Stimulated activated CD4-positive, alpha-beta T cell treated with anti-CD3 and anti-CD28 coated beads, Interleukin-4, amount 100 ng/mL, for 48 hours (primary cell): ENCODE results near the gene UNC79.
"Not testable (repeated sequence)": the region's sequence is repeated elsewhere in the genome, so short reads cannot be mapped to it uniquely, and the experiment has no call there.

ENCODE experiments used
- DNase-seq, 2 donors: peaks; one replicate each; pipeline ENCODE4 v3.0.0-alpha.2; 2020; ENCODE audit warnings: low read depth in 2 of 2

Gene UNC79

DNA sequence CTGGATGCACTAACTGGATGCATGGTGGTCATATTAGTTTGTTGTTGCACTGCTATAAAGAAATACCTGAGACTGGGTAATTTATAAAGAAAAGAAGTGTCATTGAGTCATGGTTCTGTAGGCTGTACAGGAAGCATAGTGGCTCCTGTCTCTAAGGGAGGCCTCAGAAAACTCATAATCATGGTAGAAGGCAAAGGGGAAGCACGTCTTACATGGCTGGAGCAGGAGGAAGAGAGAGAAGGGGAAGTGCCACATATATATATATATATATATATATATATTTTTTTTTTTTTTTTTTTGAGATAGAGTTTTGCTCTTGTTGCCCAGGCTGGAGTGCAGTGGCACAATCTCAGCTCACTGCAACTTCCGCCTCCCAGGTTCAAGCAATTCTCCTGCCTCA, 62.9 kb downstream of the UNC79 start:
- not testable (repeated sequence) for DNase-seq

DNA sequence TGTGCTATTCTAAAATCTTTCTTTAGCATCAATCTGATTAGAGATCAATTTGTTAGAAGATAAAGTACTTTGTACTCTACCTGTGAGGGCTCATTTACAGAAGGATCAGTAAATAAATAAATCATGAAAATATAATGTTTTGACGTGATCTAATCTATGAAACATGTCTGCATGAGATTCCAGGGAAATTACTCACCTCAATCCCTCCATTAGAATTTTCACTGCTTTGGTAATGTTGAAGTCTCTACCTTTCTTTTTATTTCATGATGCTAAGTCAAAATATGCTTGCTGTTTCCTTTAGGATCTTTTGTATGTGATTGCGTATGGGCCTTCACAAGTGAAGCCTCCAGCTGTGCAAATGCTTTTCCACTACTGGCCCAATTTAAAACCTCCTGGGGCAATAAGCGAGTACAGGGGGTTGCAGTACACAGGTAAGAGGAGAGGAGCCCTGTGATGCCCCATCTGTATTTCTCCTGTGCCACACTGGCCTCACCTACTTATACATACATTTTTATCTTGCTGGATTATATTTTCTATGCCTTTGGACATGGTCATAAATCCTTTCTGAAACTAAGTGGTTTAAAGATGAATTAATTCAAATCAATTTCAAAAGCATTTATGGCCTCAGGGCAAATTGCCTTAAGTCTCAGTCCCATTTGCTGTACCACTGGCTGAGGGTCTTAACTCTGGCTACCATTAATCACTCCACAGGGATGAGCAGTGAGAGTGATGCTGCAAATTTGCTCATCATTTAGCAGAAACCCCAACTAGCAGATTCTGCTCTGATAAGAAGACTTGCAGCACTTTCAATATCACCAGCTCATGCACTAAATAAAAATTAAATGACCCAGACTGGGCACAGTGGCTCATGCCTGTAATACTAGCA, 66.4 kb downstream of the UNC79 start:
- no peak for DNase-seq

DNA sequence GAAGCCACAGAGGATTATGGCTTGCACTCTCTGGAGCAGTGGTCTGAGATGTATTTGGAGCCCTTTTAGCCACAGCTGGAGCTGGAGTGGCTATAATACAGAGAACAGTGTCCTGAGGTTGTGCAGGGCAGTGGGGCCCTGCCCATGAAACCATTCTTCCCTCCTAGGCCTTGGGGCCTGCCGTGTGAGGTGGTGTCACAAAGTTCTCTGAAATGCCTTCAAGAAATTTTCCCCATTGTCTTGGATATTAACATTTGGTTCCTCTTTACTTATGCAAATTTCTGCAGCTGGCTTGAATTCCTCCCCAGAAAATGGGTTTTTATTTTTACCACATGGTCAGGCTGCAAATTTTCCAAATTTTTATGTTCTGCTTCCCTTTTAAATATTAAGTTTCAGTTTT, 79.3 kb downstream of the UNC79 start:
- no peak for DNase-seq

DNA sequence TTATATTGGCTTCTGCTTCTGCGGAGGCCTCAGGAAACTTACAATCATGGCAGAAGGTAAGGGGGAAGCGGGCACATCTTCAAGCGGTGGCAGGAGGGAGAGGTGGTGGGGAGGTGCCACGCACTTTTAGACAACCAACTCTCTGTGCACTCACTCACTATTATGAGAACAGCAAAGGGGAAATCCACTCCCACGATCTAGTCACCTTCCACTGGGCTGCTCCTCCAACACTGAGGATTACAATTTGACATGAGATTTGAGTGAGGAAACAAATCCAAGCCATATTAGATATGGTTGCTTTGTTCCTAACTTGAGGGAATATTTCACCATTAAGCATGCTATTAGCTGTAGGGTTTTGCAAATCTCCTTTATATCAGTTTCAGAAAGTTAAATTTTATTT, 80.3 kb downstream of the UNC79 start:
- no peak for DNase-seq

DNA sequence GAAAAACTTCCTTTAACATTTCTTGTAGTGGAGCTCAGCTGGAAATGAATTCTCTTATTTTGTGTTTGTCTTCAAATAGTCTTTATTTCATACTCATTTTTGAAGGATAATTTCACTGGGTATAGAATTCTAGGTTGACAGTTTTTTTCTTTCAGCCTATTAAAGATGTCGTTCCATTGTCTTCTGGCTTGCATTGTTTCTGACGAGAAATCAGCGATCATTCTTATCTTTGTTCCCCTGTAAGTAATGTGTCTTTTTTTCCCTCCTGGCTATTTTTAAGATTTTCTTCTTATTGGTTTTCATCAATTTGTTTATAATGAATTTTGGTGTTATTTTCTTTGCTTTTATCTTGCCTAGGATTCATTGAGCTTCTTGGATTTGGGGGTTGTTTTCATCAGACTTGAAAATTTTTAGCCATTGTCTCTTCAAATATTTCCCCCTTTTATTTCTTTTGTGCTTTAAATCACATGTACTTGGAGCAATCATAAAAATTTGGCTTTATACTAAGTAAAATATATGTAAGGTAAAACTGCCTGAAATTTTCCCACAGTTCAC, 89.4 kb downstream of the UNC79 start:
- DNase-seq, result no peak

DNA sequence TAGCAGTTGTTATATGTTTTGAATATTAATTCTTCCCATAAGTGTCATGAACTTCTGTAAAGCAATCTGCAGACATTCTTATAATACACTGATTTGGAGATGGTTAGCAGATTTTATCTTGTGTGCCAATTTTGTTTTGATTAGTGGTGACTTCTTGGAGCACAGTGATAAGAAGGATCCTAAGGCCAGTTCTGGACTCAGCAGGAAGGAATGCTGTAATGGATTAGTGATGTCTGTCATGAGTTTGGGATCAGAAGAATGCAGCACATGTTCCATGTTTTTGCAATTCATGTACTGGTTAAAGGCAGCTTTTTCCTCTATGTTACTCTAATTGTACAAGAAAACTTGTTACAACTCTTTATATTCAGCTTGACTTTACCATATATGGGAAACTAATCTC, 91.5 kb downstream of the UNC79 start:
- DNase-seq, result no peak

DNA sequence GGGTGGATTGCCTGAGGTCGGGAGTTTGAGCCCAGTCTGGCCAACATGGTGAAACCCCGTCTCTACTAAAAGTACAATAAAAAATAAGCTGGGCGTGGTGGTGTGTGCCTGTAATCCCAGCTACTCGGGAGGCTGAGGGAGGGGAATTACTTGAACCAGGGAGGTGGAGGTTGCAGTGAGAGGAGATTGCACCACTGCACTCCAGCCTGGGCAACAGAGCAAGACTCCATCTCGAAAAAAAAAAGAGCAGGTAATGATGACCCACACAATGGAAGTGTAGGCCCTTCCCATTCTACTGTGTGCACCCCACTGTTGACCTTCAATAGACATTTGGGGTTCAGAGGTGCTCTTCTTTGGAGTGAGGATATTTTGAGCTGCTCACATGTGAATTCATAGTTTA, 94.5 kb downstream of the UNC79 start:
- not testable (repeated sequence) for DNase-seq

DNA sequence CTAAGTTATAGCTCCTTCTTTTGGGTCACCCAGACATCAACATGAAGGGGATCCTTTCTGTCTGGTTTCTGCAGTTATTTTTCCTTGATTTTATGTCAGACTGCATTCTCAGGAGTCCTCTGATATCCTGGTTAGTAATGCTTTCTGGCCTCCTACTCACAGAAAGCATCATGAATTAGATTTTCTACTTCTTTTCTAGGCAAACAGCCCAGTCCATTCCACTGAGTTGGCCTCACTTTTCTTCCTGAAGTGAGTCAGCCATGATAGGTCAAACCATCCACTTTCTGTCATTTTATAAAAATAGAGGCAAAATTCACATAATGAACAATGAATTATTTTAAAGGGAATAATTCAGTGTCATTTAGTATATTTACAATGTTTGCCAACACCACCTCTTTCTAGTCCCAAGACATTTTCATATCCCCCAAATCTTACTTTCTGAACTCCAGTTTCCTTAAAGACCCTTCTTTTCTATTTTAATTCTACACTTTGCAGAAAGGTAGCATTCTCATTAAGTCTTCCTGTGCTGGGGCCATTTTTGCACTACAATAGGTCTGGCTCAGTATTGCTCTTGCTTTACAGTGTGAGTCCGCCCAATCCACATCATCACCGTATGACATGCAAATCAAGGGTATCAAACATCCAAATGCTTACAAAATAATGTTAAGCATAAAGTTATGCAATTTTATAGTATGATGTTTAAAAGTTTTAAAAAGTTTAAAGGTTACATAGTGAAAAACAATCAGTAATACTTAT, 95.1 kb downstream of the UNC79 start:
- no peak for DNase-seq

DNA sequence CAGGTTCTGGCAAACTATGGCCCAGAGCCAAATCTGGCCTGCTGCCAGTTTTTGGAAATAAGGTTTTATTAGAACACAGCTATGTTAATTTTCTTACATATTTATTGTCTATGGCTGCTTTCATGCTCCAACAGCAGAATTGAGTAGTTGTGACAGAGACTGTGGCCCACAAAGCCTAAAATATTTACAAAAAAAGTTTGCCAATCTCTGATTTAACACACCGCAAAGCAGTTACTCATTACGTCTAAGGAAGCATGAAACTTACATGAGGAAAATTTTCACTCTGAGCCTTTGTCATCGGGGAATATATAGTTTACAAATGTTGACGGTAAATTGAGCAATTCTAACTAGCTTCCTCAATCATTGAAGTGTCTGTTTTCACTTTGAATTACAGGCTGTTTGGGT, 96.5 kb downstream of the UNC79 start:
- no peak for DNase-seq

DNA sequence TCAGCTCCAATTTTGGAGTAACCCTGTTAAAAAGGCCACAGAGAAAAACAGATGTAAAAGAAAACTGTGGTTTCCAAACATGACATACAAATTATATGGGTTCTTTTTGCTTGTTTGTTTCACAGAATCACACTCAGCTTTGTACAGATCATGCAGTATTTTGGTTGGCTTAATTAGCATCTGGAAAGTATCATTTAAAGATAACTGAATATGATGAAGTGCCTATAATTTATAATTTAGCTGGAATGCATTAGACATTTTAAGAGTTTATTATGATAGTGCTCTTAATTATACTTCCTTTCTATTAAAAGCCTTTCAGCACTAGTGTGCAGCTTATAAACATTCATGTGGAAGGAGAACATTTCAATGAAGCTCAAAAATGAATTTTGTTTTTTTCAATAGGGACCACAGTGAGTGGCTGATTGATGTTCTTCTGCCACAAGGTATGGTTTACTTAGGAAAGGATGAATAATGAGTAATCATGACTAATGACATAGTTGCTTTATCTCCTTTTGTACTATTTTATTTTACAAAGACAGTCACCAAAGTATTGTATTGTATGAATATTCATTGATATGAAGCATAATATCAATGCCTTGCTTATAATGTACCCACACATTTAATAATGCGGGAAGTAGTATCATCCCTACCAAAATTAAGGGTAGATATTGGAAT, 98.3 kb downstream of the UNC79 start:
- no peak for DNase-seq

DNA sequence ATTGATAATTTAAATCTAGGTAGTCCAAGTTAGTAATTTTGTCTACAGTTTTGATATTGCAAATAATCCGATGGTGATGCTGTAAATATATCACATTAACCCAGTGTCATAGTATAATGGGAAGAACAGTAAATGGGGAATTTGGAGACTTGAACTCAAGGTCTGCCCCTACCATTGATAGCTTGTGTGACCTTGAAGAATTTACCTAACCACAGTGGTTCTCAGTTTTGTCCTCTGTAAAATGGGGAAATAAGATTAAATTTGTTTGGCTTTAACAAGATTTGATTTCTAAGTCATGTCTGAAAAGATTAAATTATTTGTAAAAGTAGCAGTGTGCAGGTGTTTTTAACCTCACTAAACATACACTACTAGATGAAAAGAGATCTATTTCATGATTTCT, 100.9 kb downstream of the UNC79 start:
- no peak for DNase-seq

DNA sequence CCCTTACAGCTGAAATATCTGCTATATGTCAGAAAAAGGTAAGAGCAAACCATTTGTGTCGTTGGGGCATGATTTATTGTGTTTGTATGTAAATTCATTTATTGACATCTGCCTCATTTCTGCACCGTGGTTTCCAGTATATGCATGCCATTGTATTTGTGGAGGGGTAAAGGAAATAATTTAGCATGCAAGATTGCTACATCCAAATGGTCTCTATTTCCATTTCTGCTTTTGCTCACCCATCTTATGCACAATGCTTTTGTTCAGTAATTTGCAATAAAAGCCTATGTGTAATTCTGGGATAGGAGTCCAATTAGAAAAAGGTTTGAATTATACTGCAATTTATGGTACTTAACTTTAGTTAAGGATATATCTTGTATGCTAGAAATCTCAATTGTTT, 101.8 kb downstream of the UNC79 start:
- DNase-seq, result no peak

DNA sequence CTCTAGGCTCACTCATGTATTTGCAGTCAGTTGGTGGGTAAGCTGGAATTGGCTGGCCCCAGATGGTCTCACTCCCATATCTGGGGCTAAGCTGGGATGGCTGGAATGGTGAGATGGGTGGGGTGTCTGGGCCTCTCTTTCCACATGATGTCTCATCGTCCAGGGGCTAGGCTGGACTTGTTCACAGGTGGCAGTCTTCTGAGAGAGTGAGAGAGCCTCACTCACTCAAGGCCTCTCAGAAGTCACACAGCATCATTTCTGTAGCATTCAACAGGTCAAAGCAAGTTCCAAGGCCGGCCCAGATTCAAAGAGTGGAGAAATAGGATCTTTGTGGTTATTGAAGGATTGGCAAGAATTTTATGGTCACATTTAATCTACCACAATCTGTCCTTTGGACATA, 102.7 kb downstream of the UNC79 start:
- no peak for DNase-seq

DNA sequence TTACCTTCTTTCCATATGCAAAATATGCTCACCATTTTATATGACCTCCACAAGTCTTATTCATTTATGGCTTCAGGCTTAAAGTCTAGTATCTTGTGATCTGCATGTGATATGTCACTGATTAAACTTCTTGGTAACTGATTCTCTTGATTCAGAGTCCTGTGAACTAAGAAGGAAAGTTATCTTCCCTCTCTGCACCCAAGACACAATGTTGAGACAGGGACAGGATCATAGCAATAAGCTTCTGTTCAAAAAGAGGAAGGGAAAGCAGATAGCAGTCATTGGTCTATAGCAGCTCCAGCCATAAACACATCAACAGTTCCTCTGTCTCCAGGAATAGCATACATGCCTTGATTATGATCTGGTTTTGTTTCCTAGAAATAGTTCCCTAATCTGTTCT, 103.1 kb downstream of the UNC79 start:
- no peak for DNase-seq

DNA sequence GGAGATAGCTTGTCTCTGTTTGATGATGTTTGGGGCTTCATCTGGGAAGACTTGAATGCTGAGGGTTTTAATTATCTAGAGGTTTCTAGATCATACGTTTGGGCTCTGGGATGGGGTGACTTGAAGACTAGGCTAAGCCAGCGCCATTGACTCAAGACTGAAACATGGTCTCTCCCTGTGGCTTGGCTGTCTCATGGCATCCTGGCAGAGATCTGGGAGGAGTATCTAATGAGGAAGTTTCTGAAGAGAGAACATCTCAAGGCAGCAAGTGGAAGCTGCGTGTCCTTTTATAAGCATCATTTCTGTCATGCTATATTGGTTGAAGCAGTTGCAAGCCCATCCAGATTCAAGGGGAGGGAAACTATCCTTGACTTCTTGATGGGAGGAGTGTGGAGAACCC, 104.8 kb downstream of the UNC79 start:
- no peak for DNase-seq

DNA sequence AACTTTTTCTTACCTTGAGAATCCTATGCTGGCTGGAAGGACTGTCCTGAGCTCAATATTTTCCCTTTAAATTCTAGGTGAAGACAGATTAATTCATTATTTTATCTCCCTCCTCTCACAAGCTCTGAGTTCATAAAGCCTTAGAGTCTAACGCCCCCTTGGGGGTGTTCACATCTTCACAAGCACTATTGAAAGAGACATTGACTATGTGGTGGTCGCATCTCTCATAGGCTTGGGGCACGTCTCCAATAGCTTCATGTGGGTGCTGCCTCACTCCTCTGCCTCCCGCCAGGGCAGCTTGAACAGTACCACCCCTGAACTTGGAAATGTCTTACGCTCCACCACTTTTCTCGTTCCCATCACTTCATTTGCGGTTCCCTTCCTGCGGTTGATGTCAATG, 106.2 kb downstream of the UNC79 start:
- DNase-seq, result no peak

DNA sequence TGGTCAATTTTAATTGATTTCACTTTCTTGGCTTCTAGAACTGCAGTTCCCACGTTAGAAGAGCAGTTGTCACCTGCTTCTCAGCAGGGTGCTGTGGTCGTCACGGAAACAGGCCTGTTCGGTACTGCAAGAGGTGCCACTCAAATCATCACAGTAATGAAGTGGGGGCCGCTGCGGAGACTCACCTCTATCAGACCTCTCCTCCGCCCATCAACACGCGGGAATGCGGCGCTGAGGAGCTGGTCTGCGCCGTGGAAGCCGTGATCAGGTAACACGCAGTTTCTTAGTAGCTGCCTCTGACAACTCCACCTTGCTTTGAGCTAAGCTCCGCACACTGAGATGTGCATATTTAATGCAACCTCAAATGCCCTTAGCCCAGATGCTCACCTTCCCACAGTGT, 107.2 kb downstream of the UNC79 start:
- no peak for DNase-seq

DNA sequence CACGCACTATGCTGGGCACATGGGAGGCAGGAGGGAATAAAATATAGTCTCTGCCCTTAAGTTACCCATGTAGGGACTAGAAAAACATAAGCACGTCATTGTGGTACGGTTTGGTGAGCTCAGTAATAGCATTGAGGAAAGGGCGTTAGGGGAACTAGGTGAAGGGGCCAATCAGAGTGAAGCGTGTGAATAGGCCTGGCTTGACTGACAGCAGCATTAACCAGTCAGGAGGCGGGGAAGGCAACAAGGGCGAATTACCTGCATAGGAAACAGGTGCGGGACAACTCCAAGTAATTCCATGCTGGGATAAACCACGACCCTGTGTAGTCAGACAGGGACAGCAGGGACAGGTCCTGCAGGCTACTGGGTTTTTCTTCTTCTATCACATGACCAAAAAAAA, 107.7 kb downstream of the UNC79 start:
- DNase-seq, result no peak

DNA sequence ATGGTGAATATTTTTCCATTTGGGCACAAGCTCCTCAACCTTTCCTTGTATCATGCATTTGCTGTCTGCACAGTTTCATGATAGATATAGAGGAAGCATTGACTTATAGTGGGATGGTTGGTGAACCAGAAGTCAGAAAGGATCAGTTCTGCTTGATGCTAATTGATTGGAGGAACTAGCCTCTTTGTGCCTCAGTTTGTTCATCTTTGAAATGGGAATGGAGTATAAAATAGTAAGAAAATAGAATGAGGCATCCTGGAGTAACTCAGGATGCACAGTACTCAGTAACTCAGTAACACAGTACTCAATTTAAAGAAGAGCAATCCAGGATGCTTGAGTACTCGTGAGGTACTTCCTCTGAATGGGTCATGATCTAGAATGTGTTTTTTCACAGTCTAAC, 109.5 kb downstream of the UNC79 start:
- no peak for DNase-seq

DNA sequence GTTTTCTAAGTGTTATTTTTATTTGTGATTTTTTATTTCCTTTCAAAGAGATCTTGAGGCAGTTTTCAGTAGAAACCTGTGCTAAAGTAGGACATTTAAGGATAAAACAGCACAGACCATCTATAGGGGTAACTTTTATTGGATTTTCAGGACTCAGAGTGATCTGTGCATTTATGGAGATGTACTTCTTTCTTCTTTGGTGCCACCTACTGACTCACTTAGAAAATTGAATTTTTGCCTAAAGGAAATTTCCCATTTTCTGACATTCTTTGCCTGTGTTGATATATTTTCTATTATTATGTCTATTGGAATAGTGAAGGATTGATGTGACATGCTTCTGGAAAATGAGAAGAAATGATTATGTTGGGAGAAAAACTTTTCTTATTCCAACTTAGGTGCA, 113.0 kb downstream of the UNC79 start:
- no peak for DNase-seq

DNA sequence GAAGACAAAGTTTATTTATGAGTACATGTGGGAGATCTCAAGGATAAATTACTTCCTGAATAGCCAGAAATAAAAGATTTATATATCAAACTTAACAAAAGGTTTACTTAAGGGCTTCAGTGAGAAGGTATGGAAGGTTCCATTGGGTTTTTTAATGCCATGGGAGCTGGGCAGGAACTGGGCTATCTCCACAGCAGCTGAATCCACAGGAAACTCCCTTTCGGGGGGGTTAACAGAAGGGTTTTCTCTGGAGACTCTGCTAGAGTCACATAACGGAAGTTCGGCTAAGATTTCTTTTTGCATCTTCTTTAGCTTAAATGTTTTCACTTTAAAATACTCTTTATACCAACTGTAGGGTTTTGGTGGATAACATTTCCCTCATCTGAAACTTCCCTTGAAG, 113.5 kb downstream of the UNC79 start:
- DNase-seq, result no peak

DNA sequence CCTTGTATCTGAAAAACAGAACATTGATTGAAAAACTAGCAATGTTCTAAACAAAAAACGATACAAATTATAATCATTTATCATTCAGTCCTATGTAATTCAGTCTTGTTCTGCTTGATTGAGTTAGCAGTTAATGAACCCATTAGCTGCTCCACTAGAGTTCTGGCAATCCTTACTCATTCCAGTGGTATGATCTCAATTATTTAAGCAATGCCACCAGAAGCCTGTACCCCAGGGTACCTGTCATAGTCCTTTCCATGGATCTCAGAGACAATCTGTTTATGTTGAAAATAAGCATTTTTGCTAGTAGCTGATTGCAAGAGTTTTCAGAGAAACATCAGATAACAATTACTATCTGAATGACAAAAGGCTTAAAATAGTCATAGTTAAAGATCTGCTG, 115.9 kb downstream of the UNC79 start:
- DNase-seq, result no peak
